Fibroblast of skin of right quadriceps (primary cell): ENCODE data around the gene CERS2.

Source experiments
- DNase-seq: peaks from one replicate; pipeline ENCODE4 v3.0.0-alpha.2; 2013

CERS2 gene

GRCh38 chr1:150997126-150997872 lies 22.7 kb upstream of the CERS2 start:
- DNase-seq: no peak

DNA sequence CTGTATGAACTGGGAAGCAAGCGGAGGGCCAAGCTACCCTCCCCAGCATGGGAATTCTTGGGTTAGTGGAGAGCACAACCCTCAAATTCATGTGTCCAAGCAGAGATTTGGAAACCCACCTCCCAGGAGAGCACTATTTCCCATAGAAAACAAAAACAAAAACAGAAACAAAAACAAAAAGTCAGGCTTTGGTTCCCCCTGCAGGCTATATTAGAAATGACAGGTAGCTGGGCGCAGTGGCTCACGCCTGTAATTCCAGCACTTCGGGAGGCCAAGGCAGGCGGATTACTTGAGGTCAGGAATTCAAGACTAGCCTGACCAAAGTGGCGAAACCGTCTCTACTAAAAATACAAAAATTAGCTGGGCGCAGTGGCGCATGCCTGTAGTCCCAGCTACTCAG lies 21.3 kb upstream of the CERS2 start:
- no peak for DNase-seq

DNA sequence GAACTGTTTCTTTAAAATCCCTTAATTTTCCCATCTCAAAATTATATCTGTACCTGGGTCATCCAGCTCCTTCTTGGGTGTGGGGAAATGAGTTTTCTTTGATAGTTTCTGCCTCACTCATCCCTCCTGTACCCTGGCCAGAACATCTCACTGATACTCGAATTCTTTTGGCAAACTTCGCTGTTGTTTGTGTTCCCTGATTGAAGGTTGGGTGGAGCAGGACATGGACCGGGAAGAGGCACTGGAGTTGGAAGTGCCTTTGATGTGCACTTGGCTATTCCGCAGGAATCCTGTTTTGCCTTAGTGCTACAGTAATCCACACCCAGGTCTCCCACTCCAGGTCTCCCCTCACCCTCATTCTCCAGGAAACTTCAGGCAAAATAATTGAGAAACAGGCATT lies 20.8 kb upstream of the CERS2 start:
- no peak for DNase-seq

GRCh38 chr1:150994248-150994647 lies 19.6 kb upstream of the CERS2 start:
- no peak for DNase-seq

- no peak for DNase-seq
These were observed 18.0 kb upstream of the CERS2 start for GRCh38 chr1:150992626-150993025.

GRCh38 chr1:150987924-150988323 lies 13.3 kb upstream of the CERS2 start:
- no peak for DNase-seq

- DNase-seq: no peak
These were observed 10.7 kb upstream of the CERS2 start for GRCh38 chr1:150985179-150985825.

DNA sequence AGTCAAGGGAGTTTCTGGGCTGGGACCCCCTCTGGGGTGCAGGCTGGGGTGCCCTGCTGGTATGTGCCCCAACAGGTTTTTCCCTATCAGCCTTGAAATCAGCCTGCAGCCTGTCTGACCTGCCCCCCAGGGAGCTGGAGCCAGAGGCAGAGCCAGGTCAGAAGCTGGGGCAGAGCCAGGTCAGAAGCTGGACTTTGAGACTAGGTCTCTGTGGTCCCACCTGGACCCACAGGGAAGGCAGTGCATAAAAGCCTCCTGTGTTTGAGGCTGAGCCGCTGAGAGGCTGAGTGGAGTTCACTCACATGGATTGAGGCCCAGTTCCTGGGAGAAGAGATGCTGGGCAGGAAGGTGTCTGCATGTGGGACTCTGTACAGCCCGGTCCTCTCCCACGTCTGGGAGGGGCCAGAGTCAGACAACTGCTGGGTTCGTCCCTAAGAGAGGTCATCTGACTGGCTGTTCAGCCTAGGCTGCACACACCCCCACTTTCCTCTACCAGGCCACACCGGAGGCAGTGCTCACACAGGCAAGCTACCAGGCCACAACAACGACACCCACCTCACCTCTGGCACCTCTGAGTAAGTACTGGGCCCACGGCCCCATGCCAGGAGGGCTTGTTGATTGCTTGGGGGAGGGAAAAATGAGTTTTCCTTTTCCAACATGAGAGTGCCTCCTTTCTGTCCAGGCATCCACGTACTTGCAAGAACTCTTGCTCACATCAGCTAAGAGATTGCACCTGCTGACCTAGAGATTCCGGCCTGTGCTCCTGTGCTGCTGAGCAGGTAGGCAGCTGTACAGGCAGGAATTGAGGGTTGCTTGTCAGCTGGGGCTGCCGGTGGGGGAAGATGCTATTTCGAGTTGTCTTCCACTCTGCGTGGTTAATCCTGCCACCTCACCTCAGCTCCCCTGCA lies 7.4 kb upstream of the CERS2 start, which contains the start of gene ANXA9:
ANXA9 (plus strand) TSS at position 488 of the 908 bp plus-strand sequence. CDS start 814 bp downstream, outside the sequence.
- no peak for DNase-seq

DNA sequence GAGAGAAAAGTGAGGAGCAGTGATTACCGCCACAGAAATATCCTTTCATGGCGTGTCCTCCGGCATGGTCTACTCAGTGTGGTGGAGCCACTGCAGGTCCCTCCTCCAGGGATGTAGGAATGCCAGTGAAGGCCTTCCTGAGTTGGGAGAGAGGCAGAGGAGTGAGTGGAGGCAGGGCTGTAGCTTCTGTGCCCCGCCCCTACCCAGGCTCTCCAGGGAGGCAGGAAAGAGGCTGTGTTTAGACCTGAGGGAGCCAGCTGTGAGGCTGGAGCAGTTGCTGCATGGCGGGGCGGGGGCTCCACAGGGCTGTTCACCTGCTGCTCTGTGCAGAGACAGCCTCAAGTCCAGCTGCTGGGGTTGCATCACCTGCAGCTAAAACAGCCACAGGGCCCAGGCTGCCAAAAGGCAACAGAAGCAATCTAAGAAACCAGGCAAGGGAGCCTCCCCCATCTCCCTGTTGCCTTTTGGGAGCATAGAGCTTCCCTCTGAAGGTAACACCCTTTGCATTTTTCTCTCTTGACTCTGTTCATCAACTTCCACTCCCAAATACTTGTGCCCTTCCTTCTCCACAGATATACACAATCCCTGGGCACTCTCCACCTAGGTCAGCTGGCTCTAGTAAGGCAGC lies 6.7 kb upstream of the CERS2 start:
- DNase-seq: no peak

- DNase-seq: peak; percentile 88
These were observed 4.7 kb upstream of the CERS2 start for GRCh38 chr1:150979092-150980056.

GRCh38 chr1:150976879-150977694 lies 2.5 kb upstream of the CERS2 start:
- DNase-seq: no peak

GRCh38 chr1:150976401-150976821 lies 1.8 kb upstream of the CERS2 start:
- no peak for DNase-seq

- DNase-seq: peak; percentile 32
These were observed 627 bp downstream of the CERS2 start for GRCh38 chr1:150973836-150974579.

GRCh38 chr1:150973258-150973835 lies 1.3 kb downstream of the CERS2 start:
- DNase-seq: no peak

- no peak for DNase-seq
These were observed 2.2 kb downstream of the CERS2 start for GRCh38 chr1:150972417-150972940.

DNA sequence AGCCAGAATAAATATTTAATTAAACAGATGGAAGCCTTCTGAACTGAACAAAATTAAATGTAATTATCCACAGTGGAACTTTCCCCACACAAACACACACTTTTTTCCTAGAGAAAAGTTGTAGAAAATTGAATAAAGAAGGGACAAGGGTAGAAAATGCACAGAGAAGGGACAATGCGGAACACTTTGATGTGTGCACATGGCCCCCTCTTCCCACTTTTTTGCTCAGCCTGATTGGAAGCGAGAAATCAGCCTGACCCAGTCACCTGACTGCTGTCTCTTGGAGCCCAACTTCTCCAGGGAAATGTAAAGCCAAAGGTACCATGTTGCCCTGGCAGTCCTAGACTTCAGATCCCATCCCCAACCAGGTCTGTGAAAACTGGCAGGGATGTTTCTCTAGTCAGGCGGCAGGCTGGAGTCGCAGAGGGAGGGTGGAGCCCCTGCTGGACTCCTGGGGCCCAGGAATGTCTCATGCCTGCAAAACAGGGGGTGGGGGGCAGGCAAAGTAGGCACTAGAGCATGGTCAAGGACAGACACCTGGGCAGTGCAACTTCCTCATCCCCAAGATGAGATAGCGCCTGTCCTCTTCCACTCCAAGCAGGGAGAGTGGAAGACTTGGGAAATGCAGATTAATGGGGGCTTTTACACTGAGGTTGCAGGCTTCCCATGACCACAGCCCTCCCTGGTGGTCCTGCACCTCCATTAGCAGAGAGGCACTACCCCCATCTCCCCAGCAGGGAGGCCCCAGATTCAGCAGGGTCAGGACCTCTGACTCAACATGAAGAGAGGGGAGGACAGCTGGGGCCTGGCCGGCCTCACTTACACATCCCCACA lies 2.8 kb downstream of the CERS2 start:
- DNase-seq: no peak

DNA sequence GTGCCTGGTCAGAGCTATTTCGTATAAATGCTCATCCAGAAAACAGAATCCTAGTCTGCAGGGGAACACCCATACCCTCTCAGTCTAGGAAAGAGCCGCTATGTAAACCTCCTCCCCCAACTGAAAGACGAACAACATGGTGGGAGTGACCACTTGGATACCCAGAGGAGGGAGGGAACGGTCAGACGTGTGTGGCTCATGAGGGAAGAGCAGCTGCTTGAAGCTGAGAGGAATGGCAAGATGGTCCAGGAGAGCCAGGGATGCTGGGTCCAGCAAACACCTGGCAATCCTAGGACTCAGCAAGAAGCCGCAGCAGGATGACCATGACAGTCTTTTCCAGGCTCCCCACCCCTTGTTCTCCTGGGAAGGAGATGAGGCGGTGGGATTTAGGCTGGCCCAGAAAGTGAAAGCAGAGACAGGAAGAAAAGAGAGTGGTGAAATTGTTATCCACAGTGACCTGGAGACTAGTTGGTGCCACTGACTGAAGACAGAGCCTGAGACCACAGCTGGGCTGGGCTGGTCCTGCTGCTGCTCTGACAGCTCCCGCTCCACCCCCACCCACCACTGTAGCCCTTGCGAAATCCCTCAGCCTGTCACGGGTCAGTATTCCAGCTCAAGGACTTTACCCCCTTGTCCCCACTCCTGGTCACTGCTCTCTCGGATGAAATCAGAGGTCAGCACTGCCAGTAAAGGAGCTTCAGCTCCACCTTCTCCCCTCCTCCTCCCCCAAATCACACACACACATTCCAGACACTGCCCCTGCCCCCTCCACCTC lies 3.6 kb downstream of the CERS2 start:
- DNase-seq: no peak

DNA sequence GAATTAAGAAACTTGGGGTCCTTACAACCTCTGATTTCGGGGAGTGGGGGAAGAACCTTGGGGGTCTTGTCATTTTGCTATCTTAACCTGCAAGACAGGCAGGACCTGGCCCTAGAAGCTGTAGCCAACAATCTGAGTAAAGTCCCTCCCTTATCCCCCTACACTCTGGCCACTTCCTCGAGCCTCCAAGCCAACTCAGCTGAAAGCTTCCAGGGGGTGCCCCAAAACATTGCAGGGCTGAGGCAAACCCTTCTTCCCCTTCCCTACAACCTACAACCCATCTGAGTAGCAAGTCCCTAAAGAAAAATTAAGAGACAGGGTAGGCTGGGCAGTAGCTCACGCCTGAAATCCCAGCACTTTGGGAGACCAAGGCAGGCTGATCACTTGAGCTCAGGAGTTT lies 5.0 kb downstream of the CERS2 start:
- DNase-seq: no peak
